MCF 10A (cell line): ENCODE data around the gene NARS2. TPM values are rescaled to one million over a fixed set of nuclear protein-coding genes. Genes with fewer than 3 reads are reported as not detected.
A peak's percentile ranks its signal among the peaks of the same experiment; 100 is the strongest.

Experiments
- BruUV-seq: library from RNA; stranded (reverse); fragments of 400-500 nt; replicated peaks from 2 replicates; lab custom pipeline; 2021; lab: Mats Ljungman, UMichigan
- CTCF ChIA-PET: fragments of 300-600 bp; sonication (Branson Sonifier 250); formaldehyde crosslinking; extraction: SDS; loops from one replicate; lab custom pipeline; 2021; ENCODE audit warnings: antibody characterized with exemption, inconsistent platforms; lab: Yijun Ruan, JAX
- POLR2A ChIA-PET: fragments of 300-600, 350-650 bp; sonication (Branson Sonifier 250); formaldehyde crosslinking; extraction: SDS; loops from one replicate; lab custom pipeline; 2020; ENCODE audit warnings: antibody characterized with exemption, inconsistent platforms; lab: Yijun Ruan, JAX
- DNase-seq: peaks from one replicate; pipeline ENCODE4 v3.0.0-alpha.2; 2018; ENCODE audit not compliant: unreplicated experiment
- H3K27ac Mint-ChIP-seq: one replicate; pipeline ENCODE4 v1.8.0; 2022; ENCODE audit warnings: mild to moderate bottlenecking, low read depth, mixed read lengths; ENCODE audit not compliant: unreplicated experiment
- H3K27me3 Mint-ChIP-seq: one replicate; pipeline ENCODE4 v1.8.0; 2022; ENCODE audit warnings: mixed read lengths; ENCODE audit not compliant: insufficient read depth, unreplicated experiment
- H3K36me3 Mint-ChIP-seq: one replicate; pipeline ENCODE4 v1.8.0; 2022; ENCODE audit warnings: mild to moderate bottlenecking, moderate library complexity, mixed read lengths; ENCODE audit not compliant: insufficient read depth, unreplicated experiment
- H3K4me1 Mint-ChIP-seq: one replicate; pipeline ENCODE4 v1.8.0; 2022; ENCODE audit warnings: mixed read lengths; ENCODE audit not compliant: insufficient read depth, unreplicated experiment
- H3K4me3 Mint-ChIP-seq: one replicate; pipeline ENCODE4 v1.8.0; 2022; ENCODE audit warnings: mild to moderate bottlenecking, moderate library complexity, mixed read lengths; ENCODE audit not compliant: unreplicated experiment
- H3K9me3 Mint-ChIP-seq: one replicate; pipeline ENCODE4 v1.8.0; 2022; ENCODE audit warnings: mixed read lengths; ENCODE audit not compliant: unreplicated experiment
- CTCF ChIP-seq: fragments of 200-600 bp; IDR thresholded peaks from one replicate; pipeline ENCODE4 v1.8.0; 2022; ENCODE audit warnings: antibody characterized with exemption, mild to moderate bottlenecking; ENCODE audit not compliant: unreplicated experiment
- intact Hi-C: fragments of 100-400 bp; cut with micrococcal nuclease; formaldehyde crosslinking; loops from 2 replicates; pipeline ENCODE4 v1.14.1; 2022
- total RNA-seq: library from RNA; stranded (reverse); gene quantifications from 2 replicates; pipeline ENCODE4 v1.2.3, GENCODE V29; 2022

NARS2 gene
- total RNA-seq, 1 experiment from 2014 or later, result 24.6 TPM

- no peak for DNase-seq
- no peaks in the 10 kb centered on the region for H3K4me1 Mint-ChIP-seq
- no peak overlapping the region for H3K27ac Mint-ChIP-seq
- no peaks in the 10 kb centered on the region for H3K27me3 Mint-ChIP-seq
- no peak for TF ChIP-seq CTCF
- no peaks in the 10 kb centered on the region for H3K9me3 Mint-ChIP-seq
- ChIA-PET CTCF (interaction anchor here (0.6 to 5.2 kb wide), 4 partner anchors 11 to 201 kb away, joined by 3 to 54 read pairs (median 3); no protein-coding TSS in a partner anchor), POLR2A (interaction anchor here (1.1 kb wide), 1 partner anchor 532 kb away, joined by 3 read pairs; no protein-coding TSS in a partner anchor)
- no TSS peak for BruUV-seq
- H3K4me3 Mint-ChIP-seq, result no peak overlapping the region
- intact Hi-C loops, result no loop called here
- no peaks in the 10 kb centered on the region for H3K36me3 Mint-ChIP-seq
Observed at GRCh38 chr11:78576549-78577097, 2.0 kb upstream of the NARS2 start.

- Mint-ChIP-seq H3K4me1 (peaks cover 5% of the 10 kb centered on the region), H3K4me3 (peak overlapping the region; percentile 89), H3K9me3 (no peaks in the 10 kb centered on the region), H3K27ac (no peak overlapping the region), H3K36me3 (peaks cover 6% of the 10 kb centered on the region), H3K27me3 (no peaks in the 10 kb centered on the region)
- BruUV-seq, result no TSS peak
- ChIA-PET CTCF (interaction anchor here (0.6 to 5.2 kb wide), 3 partner anchors 10 to 389 kb away, joined by 3 to 54 read pairs (median 13); no protein-coding TSS in a partner anchor), POLR2A (interaction anchor here (0.8 to 2.6 kb wide), 9 partner anchors 8 to 581 kb away, joined by 3 to 14 read pairs (median 4); partner anchors contain the start of genes ALG8, INTS4 and KCTD21)
- DNase-seq, result no peak
- intact Hi-C loops, result no loop called here
- no peak for TF ChIP-seq CTCF
Observed at GRCh38 chr11:78575478-78575877, 814 bp upstream of the NARS2 start.

- ChIA-PET CTCF (interaction anchor here (0.6 to 5.2 kb wide), 6 partner anchors 8 to 346 kb away, joined by 3 to 54 read pairs (median 6); partner anchors contain the start of gene GAB2), POLR2A (interaction anchor here (0.7 to 2.6 kb wide), 9 partner anchors 9 to 579 kb away, joined by 3 to 22 read pairs (median 4); partner anchors contain the start of genes ALG8, INTS4 and KCTD21)
- BruUV-seq, result no TSS peak
- intact Hi-C loops, result no loop called here
- H3K9me3 Mint-ChIP-seq, result no peaks in the 10 kb centered on the region
- TF ChIP-seq CTCF, result no peak
- peaks cover 14% of the 10 kb centered on the region for H3K36me3 Mint-ChIP-seq
- H3K4me3 Mint-ChIP-seq, result peak overlapping the region; percentile 89
- H3K27me3 Mint-ChIP-seq, result no peaks in the 10 kb centered on the region
- H3K27ac Mint-ChIP-seq, result peak overlapping the region; percentile 90
- DNase-seq, result no peak
- peaks cover 5% of the 10 kb centered on the region for H3K4me1 Mint-ChIP-seq
Observed at GRCh38 chr11:78573681-78574080, 983 bp downstream of the NARS2 start.

- BruUV-seq, result no TSS peak
Observed at GRCh38 chr11:78573271-78573670, 1.4 kb downstream of the NARS2 start.

More at GRCh38 chr11:78573271-78573670, 1.4 kb downstream of the NARS2 start:
- Mint-ChIP-seq H3K36me3 (peaks cover 14% of the 10 kb centered on the region), H3K9me3 (no peaks in the 10 kb centered on the region), H3K4me1 (peaks cover 5% of the 10 kb centered on the region), H3K27ac (peak overlapping the region; percentile 90), H3K27me3 (no peaks in the 10 kb centered on the region), H3K4me3 (peak overlapping the region; percentile 89)
- POLR2A ChIA-PET, result interaction anchor here (0.7 to 2.6 kb wide), 7 partner anchors 9 to 578 kb away, joined by 3 to 22 read pairs (median 5); partner anchors contain the start of genes ALG8, INTS4 and KCTD21
- intact Hi-C loops, result no loop called here
- no peak for DNase-seq
- TF ChIP-seq CTCF, result no peak
- CTCF ChIA-PET, result interaction anchor here (0.6 to 5.2 kb wide), 5 partner anchors 8 to 345 kb away, joined by 3 to 54 read pairs (median 3); partner anchors contain the start of gene GAB2
